ENCODE measurements around the gene BRAF. TPM values are rescaled to one million over a fixed set of nuclear protein-coding genes. Genes with fewer than 3 reads are reported as not detected.
"Not testable (repeated sequence)": the region's sequence is repeated elsewhere in the genome, so short reads cannot be mapped to it uniquely, and the experiment has no call there.

The BRAF gene
- total RNA-seq, 4 donors from 2014 or later: 35.7 to 60.0 (median 40.7) TPM

GRCh38 chr7:140752533-140752932 lies 172.2 kb downstream of the BRAF start:
- DNase-seq (ENCODE audit: low spot score) (no peak), ATAC-seq (ENCODE audit: low FRiP score) (no peak)
- no peak for TF ChIP-seq CTCF (IDR thresholded peaks at IDR 0.05)

- no peak for ATAC-seq (ENCODE audit: low FRiP score)
- no peak for DNase-seq (ENCODE audit: low spot score)
- TF ChIP-seq CTCF (IDR thresholded peaks at IDR 0.05): no peak
These were observed 178.0 kb downstream of the BRAF start for GRCh38 chr7:140746751-140747150.

- DNase-seq (ENCODE audit: low spot score) (no peak), ATAC-seq (ENCODE audit: low FRiP score) (no peak)
- TF ChIP-seq CTCF (IDR thresholded peaks at IDR 0.05): no peak
These were observed 179.3 kb downstream of the BRAF start for GRCh38 chr7:140745266-140746058.

- ATAC-seq (ENCODE audit: low FRiP score): no peak
- DNase-seq (ENCODE audit: low spot score): no peak
- TF ChIP-seq CTCF (IDR thresholded peaks at IDR 0.05): no peak
These were observed 180.7 kb downstream of the BRAF start for GRCh38 chr7:140744005-140744404.

- ATAC-seq (ENCODE audit: low FRiP score): not testable (repeated sequence)
These were observed 181.5 kb downstream of the BRAF start for GRCh38 chr7:140743255-140743654.

GRCh38 chr7:140738280-140738679 lies 186.4 kb downstream of the BRAF start:
- no peak for ATAC-seq (ENCODE audit: low FRiP score)
- no peak for TF ChIP-seq CTCF (IDR thresholded peaks at IDR 0.05)
- DNase-seq (ENCODE audit: low spot score): no peak

More at GRCh38 chr7:140743255-140743654, 181.5 kb downstream of the BRAF start:
- not testable (repeated sequence) for DNase-seq (ENCODE audit: low spot score)

GRCh38 chr7:140734729-140735128 lies 190.0 kb downstream of the BRAF start:
- ATAC-seq (ENCODE audit: low FRiP score): no peak
- TF ChIP-seq CTCF (IDR thresholded peaks at IDR 0.05): no peak
- DNase-seq (ENCODE audit: low spot score): no peak
